Stimulated activated CD8-positive, alpha-beta memory T cell treated with anti-CD3 and anti-CD28 coated beads, Interleukin-4, amount 100 ng/mL, for 24 hours (primary cell): ENCODE results near the gene FAM171A2.
"Not testable (repeated sequence)": the region's sequence is repeated elsewhere in the genome, so short reads cannot be mapped to it uniquely, and the experiment has no call there.

Experiments
- DNase-seq: peaks from one replicate; pipeline ENCODE4 v3.0.0-alpha.2; 2020; ENCODE audit warnings: low read depth

FAM171A2 gene

DNA sequence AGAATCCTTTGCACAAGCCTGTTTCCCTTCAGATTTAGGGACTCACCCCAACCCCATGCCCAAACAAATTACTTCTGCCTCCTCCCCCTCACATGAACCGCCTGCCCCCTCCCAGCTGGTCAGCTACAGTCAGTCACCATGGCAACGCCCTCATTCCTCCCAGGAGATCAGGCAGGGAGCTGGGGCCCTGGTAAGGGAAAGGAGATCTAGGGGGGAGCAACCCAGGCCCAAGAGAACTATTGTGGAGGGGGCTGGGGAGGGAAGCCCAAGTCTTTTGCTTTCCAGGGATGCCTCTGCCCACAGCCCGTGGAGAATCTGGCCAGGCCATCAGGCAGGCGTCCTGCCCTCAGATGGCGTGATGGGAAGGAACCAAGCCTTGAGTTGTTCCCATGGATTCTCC, 2.8 kb downstream of the FAM171A2 start:
- no peak for DNase-seq

DNA sequence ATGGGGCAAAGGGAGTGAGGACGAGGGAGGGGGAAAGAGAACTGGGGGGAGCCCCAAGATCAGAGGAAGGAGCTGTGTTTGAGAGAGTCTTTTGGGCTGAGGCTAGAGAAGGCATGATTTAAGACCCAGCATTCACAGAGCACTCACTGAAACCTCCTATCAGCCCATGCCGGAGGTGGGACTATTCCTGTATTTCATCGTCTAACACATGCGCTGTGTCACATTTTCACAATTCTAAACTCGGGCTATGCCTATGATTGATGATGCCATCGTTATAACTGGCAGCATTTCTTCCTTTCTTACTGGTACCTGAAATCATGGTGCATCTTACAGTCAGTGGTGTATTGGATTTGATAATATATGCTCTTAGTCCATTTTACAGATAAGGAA, 3.5 kb downstream of the FAM171A2 start:
- no peak for DNase-seq

DNA sequence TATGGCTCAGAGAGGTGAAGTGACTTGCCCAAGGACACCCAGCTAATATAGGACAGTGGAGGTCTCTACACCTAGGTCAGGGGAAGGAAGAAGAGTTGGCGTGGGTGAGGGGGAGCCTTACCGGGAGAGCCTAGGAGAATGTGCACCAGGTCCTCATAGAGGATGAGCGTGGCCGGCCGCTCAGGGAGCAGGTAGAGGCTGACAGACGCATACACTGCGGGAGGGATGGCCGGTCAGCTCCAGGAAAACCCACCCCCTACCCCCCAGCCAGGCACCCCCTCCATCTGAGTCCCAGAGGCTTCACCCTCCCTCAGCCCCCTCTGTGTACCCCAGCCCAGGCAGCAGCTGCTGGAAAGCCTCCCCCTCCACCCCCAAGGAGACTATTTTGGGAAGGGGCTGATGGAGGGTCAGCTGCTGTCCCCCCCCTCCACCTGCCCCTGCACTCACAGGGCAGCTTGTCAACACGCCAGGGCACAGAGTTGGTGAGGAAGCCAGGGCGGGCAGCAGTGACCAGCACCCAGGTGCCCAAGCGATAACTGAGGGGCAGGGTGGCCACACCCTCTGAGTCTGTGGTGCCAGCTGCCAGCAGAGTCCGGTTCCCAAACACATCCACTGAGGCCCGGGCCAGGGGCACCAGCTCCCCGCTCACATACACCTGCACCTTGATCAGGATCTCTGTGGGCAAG, 4.1 kb downstream of the FAM171A2 start:
- no peak for DNase-seq

DNA sequence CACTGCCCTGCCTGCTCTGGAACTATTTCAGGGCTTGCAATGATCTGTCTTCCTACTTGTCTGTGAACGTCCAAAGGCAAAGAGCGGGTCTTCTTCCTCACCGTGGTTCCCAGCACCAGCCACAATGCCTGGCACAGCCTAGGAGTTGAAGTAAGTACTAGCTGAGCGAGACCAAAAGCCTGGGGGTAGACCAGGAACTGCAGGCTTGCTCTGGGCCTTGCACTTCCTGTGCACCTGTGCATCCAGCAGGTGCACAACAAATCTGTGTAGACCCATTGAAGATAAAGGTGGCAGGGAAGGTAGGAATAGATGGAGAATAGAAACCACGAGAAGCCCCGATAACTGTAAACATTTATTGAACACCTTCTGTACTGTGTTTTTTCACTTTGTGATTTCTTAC, 4.6 kb downstream of the FAM171A2 start:
- no peak for DNase-seq

DNA sequence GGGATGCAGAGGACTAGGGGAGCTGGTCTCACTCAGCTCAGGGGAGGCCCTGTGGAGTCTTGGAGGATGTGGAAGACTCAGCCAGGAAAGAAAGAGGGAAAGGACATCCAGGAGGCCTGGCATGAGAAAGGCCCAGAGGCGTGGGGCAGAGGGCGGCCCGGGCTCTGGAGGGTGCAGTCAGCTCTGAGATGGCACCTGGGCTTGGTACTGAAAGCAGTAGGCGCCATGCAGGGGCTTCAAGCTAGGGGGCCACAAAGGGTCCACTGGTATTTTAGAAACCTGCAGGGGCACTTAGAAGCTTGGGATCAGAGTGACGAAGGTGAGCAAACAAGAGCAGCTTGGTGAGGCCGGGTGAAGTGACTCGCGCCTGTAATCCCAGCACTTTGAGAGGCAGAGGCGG, 5.6 kb downstream of the FAM171A2 start:
- DNase-seq, result no peak

DNA sequence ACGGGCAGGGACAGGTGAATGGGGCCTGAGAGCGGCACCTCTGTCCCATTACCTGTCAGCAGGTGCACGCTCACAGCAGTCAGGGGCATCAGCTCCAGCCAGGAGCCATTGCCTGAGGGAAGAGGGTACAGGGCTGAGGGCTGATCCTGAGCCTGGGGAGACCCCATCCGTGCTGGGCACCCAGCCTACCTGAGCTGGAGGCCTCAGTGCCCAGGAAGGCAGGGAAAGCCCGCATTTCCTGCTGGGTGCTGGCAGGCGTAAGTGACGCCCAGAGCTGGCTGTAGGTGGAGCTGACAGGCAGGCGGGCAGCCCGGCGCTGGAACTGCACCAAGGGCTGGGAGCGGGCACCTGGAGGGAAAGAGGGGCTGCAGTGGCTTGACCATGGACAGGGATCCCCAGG, 7.4 kb downstream of the FAM171A2 start:
- DNase-seq, result no peak

DNA sequence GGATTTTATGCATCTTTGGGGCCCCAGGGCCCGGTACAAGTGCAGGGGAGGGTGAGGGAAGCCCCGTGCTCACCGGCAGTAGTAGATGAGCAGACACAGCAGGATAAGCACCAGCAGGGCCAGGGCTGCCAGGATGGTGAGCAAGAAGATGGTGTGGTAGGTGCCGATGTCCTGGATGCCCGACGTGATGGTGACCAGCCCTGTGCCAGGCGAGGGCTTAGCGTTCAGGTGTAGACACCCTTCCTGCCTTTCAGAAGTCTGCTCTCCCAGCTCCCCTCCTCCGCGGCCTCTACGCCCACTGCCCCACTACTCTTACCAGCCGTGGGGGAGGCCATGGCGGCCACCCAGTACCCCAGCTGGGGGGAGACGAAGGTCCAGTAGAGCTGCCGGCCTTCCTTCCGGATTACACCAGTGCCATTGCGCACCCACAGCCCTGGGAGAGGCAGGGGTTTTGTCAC, 8.0 kb downstream of the FAM171A2 start:
- no peak for DNase-seq

DNA sequence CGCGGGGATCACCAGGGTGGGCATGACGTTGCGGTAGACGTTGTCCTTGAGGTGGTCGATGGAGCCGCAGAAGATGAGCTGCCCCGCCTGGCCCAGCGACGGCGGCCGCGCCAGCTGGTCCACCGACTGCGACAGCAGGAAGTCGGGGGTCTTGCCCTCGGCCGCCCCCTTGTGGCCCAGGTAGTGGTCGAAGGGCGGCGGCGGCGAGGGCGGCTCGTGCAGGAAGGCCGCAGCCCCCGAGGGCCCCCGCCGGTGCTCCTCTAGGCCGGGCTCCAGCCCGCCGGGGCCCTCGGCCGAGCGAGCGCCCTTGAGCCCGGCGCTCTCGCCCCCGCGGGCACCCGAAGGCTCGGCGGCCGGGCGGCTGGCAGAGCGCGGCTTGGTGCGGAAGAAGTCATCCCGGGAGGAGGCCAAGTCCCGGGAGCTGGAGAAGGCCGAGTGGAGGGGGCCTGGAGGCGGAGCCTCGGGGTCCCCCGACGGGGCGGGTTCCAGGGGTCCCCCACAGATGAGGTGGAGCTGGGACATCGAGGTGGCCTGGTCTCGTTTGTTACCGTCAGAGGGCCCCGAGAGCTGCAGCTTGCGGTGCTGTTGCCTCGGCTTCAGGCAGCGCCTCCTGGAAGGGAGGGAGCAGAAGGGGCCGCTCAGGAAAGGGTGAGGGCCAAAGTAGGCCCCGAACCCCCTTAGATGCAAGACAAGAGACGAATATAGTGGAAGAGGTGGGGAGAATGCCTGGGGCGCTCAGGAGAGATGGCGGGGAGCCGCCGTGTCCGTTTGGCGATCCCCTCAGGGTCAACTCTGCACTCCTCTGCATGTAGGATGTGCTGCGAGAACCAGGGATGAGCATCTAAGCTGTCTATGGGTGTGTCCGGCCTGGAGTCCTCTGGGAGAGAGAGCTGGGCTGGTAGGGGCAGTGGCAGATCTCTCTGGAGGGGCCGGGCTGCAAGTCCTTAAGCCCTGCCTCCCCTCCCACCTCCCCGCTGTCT, 8.8 kb downstream of the FAM171A2 start:
- peak; percentile 48 for DNase-seq

DNA sequence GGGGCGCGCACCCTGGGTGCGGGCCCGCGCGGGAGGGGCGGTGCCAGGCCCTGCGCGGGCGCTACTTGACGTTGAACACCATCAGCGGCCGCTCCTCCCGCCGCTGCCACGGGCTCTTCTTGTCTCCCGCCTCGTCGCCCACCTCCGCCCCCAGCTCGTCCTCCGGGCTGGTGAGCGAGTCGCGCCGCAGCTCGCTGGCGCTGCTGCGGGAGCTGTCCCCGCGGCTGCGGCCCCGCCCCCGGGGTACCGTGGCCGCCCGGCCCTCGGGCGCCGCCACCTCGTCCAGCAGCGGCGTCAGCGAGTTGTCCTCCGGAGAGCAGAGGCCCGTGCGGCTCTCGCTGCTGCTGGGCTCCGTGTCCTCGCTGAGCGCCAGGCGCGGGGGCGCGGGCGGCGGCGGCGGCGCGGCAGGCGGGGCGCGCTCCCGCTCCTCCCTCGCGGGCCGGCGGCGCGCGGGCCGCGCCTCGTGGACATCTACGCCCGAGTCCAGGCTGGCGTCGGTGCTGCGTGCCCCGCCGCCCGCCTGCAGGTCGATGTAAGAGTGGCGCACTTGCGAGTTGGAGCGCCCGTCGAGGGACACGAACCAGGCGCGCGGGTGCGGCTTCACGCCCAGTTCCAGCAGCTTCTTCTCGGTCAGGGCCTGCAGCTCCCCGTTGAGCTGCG, 9.9 kb downstream of the FAM171A2 start:
- DNase-seq, result no peak

DNA sequence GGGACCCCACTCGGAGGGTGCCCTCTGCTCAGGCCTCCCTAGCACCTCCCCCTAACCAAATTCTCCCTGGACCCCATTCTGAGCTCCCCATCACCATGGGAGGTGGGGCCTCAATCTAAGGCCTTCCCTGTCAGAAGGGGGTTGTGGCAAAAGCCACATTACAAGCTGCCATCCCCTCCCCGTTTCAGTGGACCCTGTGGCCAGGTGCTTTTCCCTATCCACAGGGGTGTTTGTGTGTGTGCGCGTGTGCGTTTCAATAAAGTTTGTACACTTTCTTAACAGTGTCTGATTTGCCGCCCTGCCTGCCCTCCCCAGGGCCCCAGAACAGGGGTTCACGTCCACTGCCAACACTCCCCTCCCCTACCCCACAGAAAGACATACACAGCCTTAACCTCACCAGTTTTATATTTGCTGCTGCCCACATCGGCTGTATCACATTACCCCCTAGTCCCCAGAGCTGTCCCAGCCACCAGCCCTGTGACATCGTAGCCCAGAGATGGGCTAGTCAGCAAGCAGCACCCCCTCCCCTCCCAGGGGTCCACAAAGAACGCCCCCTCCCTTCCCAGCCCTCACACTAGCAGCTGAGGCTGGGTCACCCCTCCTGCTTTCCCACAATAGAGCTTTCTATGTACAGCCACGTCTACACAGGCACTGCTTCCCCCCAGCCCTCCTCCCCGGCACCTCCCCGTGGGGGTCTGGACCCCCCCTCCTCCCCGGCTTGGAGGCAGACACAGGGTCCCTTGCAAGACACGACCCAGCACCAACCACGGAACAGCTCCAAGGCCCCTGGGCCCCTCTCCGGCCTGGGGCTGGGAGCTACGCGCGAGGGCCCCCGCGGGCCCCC, 10.6 kb downstream of the FAM171A2 start:
- no peak for DNase-seq

DNA sequence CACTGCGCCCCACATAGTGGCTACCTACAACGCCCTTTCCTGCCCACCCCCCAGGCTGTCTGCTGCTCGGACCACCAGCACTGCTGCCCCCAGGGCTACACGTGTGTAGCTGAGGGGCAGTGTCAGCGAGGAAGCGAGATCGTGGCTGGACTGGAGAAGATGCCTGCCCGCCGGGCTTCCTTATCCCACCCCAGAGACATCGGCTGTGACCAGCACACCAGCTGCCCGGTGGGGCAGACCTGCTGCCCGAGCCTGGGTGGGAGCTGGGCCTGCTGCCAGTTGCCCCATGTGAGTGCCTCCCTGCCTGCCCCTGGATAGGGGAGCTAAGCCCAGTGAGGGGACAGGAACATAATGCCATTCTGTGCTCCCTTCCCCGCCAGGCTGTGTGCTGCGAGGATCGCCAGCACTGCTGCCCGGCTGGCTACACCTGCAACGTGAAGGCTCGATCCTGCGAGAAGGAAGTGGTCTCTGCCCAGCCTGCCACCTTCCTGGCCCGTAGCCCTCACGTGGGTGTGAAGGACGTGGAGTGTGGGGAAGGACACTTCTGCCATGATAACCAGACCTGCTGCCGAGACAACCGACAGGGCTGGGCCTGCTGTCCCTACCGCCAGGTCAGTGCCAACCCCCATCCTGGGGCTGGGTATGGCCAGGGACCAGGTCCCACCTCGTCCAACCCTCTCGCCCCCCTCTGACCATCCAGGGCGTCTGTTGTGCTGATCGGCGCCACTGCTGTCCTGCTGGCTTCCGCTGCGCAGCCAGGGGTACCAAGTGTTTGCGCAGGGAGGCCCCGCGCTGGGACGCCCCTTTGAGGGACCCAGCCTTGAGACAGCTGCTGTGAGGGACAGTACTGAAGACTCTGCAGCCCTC, 11.5 kb downstream of the FAM171A2 start:
- no peak for DNase-seq

DNA sequence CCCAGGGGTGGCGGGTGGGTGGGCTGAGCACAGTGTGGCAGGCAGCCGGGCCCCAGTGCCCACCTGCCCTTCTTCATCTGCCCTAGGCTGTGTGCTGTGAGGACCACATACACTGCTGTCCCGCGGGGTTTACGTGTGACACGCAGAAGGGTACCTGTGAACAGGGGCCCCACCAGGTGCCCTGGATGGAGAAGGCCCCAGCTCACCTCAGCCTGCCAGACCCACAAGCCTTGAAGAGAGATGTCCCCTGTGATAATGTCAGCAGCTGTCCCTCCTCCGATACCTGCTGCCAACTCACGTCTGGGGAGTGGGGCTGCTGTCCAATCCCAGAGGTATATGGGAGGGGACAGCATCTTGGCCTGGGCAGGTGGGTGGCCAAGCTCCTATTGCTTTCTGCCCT, 12.2 kb downstream of the FAM171A2 start:
- no peak for DNase-seq

DNA sequence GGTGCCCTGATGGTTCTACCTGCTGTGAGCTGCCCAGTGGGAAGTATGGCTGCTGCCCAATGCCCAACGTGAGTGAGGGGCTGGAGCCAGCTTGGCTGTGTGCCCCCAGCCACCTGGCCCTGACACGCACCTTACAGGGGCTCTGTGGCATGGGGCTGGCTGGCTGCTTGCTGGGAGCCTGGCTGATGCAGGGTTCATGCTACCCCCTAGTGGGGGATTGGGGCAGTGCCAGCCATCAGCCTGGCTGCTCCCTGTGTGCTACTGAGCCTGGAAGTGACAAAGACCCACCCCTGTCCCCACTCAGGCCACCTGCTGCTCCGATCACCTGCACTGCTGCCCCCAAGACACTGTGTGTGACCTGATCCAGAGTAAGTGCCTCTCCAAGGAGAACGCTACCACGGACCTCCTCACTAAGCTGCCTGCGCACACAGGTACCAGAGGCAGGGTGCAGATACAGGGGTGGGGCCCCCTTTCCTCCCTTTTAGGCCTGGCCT, 12.9 kb downstream of the FAM171A2 start:
- DNase-seq, result peak; percentile 60

DNA sequence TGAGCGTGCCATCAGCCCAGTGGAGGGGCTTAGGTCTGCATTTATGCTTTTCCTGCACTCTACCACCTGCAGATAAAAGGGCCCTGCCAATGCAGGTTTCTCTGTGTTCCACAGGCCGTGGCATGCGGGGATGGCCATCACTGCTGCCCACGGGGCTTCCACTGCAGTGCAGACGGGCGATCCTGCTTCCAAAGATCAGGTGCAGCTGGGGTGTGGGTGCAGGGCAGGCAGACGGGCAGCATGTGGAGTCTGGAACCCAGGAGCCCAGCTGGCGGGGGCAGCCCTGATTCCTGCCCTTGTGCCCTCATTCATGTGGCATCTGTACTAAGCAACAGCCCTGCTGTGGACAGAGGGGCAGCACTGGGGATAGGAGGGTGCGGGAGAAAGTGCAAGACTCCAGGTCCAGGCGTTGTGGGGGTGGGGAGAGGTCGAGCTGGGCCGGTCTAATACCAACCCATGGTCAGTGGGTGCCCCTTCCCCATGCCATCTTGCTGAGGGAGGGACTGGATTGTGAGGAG, 14.0 kb downstream of the FAM171A2 start:
- DNase-seq, result no peak

DNA sequence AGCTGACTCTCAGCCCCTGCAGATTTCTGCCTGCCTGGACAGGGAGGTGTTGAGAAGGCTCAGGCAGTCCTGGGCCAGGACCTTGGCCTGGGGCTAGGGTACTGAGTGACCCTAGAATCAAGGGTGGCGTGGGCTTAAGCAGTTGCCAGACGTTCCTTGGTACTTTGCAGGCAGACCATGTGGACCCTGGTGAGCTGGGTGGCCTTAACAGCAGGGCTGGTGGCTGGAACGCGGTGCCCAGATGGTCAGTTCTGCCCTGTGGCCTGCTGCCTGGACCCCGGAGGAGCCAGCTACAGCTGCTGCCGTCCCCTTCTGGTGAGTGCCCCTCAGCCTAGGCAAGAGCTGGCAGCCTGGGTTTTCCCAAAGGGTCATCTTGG, 14.7 kb downstream of the FAM171A2 start:
- no peak for DNase-seq

DNA sequence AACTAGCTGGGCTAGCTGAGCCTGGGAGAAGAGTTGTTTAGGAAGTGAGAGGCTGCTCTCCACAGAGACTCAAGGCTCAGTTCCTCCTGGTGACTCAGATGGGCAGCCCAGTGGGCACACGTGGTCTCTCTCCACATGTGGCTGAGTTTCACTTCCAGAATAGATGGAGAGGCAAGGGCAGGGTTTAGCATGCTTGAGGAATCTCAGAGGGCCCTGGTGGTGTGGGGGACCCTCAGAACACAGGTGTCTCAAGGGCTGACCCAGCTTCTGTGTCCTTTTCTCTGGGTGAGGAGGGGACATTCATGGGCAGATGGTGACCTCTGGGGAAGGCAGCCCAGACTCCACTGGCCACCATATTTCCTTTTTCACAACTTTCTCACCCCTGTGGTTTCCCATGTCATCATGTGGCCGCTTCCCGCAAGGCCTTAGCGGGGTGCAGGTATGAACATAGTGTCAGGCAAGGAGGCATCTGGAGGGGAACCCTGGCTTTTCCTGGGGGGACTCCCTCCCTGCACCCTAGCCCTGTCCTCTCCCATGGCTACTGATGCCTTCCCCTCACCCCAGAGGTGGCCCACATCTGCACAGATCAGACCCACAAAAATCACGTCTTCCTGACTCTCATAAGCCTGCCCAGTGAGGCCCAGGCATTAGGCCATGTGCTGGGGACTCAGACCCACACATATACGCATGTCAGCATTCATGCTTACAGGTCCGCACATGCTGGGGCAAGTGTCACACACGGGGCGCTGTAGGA, 15.2 kb downstream of the FAM171A2 start:
- no peak for DNase-seq

DNA sequence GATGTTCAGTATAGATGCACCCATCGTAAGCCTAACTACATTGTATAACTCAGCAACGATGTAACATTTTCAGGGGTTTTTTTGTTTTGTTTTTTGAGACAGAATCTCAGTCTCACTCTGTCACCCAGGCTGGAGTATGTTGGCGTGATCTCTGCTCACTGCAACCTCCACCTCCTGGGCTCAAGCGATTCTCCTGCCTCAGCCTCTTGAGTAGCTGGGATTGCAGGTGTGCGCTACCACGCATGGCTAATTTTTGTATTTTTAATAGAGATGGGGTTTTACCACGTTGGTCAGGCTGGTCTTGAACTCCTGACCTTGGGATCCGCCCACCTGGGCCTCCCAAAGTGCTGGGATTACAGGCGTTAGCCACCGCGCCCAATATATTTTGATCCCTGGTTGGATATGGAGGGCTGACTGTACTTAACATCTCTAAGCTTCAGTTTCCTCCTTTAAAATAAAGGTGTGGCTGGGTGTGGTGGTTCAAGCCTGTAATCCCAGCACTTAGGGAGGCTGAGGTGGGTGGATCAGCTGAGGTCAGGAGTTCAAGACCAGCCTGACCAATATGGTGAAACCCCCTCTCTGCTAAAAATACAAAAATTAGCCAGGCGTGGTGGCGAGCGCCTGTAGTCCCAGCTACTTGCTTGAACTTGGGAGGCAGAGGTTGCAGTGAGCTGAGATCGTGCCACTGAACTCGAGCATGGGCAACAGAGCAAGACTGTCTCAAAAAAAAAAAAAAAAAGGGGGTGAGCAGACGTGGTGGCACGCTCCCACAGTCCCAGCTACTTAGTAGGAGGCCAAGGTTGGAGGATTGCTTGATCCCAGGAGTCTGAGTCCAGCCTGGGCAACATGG, 16.2 kb downstream of the FAM171A2 start:
- not testable (repeated sequence) for DNase-seq

DNA sequence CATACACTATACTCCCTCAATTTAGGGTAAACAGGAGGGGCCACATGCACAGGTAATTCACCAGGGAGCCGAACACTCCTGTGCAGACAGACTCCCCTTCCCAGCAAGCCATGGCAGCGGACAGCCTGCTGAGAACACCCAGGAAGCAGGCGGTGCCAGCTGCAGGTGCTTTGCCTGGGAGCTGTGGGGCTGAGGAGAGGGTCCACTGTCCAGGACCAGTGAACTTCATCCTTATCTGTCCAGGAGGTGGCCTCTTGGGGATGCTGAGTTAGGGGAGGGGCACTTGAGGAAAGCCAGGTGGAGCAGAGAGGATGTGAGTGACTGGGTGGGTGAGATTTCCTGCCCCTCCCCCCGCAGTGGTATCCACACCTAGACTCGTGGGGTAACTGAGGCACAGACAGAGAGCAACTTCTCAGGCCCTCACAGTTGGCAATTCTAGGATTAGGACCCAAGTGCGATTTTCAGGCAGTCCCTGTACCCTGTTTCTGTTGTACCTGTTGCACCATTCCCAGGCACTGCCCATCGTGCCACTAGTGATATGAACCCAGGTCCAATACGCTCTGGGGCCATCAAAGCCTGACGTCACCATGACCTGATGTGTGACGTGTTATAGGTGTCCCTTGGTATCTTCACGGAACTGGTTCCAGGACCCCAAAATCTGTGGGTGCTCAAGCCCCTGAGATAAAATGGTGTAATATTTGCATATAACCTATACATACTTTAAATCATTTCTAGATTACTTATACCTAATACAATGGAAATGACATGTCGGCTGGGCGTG, 17.4 kb downstream of the FAM171A2 start:
- DNase-seq, result no peak
